MM.1S (cell line): ENCODE results near the gene CARD8.
"Not testable (repeated sequence)": the region's sequence is repeated elsewhere in the genome, so short reads cannot be mapped to it uniquely, and the experiment has no call there.

Experiments used
- EZH2phosphoT487 ChIP-seq: fragments of 300-600 bp; sonication (generic); IDR thresholded peaks from 2 replicates; pipeline ENCODE4 v1.6.1; 2018; ENCODE audit warnings: antibody characterized with exemption, low read length
- TF ChIP-seq, protein P1 (sequence below): fragments of 300-600 bp; sonication (generic); IDR thresholded peaks from 2 replicates; pipeline ENCODE4 v1.5.1; 2016; ENCODE audit warnings: antibody characterized with exemption, low read length, mixed read lengths

DNA sequence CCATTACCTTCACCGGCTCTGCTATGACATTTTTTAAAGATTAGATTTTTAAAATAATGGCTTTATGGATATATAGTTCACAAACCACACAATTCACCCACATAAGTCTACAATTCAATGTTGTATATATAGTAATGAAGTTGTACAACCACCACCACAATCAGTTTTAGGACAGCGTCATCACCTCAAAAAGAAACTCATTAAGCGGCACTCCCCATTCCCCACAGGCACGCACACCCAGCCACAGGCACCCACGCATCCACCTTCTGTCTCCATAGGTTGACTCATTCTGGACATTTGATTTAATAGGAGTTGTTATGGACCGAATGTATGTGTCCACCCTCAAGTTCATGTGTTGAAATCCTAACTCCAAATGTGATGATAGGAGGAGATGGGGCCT lies 13.9 kb downstream of the CARD8 start:
- TF ChIP-seq, protein P1, sequence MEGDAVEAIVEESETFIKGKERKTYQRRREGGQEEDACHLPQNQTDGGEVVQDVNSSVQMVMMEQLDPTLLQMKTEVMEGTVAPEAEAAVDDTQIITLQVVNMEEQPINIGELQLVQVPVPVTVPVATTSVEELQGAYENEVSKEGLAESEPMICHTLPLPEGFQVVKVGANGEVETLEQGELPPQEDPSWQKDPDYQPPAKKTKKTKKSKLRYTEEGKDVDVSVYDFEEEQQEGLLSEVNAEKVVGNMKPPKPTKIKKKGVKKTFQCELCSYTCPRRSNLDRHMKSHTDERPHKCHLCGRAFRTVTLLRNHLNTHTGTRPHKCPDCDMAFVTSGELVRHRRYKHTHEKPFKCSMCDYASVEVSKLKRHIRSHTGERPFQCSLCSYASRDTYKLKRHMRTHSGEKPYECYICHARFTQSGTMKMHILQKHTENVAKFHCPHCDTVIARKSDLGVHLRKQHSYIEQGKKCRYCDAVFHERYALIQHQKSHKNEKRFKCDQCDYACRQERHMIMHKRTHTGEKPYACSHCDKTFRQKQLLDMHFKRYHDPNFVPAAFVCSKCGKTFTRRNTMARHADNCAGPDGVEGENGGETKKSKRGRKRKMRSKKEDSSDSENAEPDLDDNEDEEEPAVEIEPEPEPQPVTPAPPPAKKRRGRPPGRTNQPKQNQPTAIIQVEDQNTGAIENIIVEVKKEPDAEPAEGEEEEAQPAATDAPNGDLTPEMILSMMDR = not testable (repeated sequence)
- not testable (repeated sequence) for TF ChIP-seq EZH2phosphoT487
